GM18505 (cell line): ENCODE measurements around the gene PITRM1.

Experiments used
- ATAC-seq: cut with Tn5 transposase; IDR thresholded peaks from one replicate; pipeline ENCODE4 v1.9.1; 2021; ENCODE audit not compliant: unreplicated experiment
- POLR2A ChIP-seq: IDR thresholded peaks from 4 replicates; pipeline ENCODE4 v1.6.1; 2011; ENCODE audit warnings: borderline replicate concordance; ENCODE audit not compliant: insufficient read depth, insufficient read length; ENCODE audit errors: extremely low read depth

The PITRM1 gene

GRCh38 chr10:3135006-3135405 is 37.6 kb downstream of the PITRM1 start:
- no peak for TF ChIP-seq POLR2A
- ATAC-seq: no peak

GRCh38 chr10:3133948-3134347 is 38.6 kb downstream of the PITRM1 start:
- ATAC-seq: no peak
- TF ChIP-seq POLR2A: no peak

GRCh38 chr10:3132036-3133025 is 40.3 kb downstream of the PITRM1 start:
- ATAC-seq: no peak
- no peak for TF ChIP-seq POLR2A

- no peak for ATAC-seq
- no peak for TF ChIP-seq POLR2A
These were observed 41.5 kb downstream of the PITRM1 start for GRCh38 chr10:3131098-3131497.

GRCh38 chr10:3129581-3130340 is 42.8 kb downstream of the PITRM1 start:
- ATAC-seq: no peak

GRCh38 chr10:3128379-3129130 is 44.0 kb downstream of the PITRM1 start:
- no peak for TF ChIP-seq POLR2A
- ATAC-seq: no peak

More at GRCh38 chr10:3129581-3130340, 42.8 kb downstream of the PITRM1 start:
- TF ChIP-seq POLR2A: no peak

- ATAC-seq: no peak
- no peak for TF ChIP-seq POLR2A
These were observed 44.7 kb downstream of the PITRM1 start for GRCh38 chr10:3127921-3128320.

GRCh38 chr10:3126741-3127346 is 45.7 kb downstream of the PITRM1 start:
- TF ChIP-seq POLR2A: no peak

GRCh38 chr10:3126249-3126648 is 46.3 kb downstream of the PITRM1 start:
- no peak for ATAC-seq
- no peak for TF ChIP-seq POLR2A

More at GRCh38 chr10:3126741-3127346, 45.7 kb downstream of the PITRM1 start:
- ATAC-seq: no peak

GRCh38 chr10:3125527-3126170 is 46.9 kb downstream of the PITRM1 start:
- TF ChIP-seq POLR2A: no peak
- ATAC-seq: no peak

- no peak for TF ChIP-seq POLR2A
- ATAC-seq: no peak
These were observed 48.0 kb downstream of the PITRM1 start for GRCh38 chr10:3124412-3125175.
